Neuronal stem cell (in vitro differentiated cells): ENCODE results near the gene SCN5A.
A peak's percentile ranks its signal among the peaks of the same experiment; 100 is the strongest.

ENCODE experiments used
- DNase-seq: peaks from one replicate; pipeline ENCODE4 v3.0.0-alpha.2; 2013; ENCODE audit warnings: low spot score
- H2AFZ ChIP-seq: one replicate; pipeline ENCODE4 v1.6.1; 2013; ENCODE audit warnings: mild to moderate bottlenecking, low read length, inconsistent platforms
- H2AK5ac ChIP-seq: 2 replicates; pipeline ENCODE4 v1.6.1; 2013; ENCODE audit warnings: low read depth, mild to moderate bottlenecking, inconsistent platforms, low read length, moderate library complexity, mixed read lengths
- H2BK120ac ChIP-seq: 2 replicates; pipeline ENCODE4 v1.6.1; 2013; ENCODE audit warnings: low read depth, mild to moderate bottlenecking, inconsistent platforms, low read length, moderate library complexity, mixed read lengths
- H2BK12ac ChIP-seq: one replicate; pipeline ENCODE4 v1.6.1; 2013; ENCODE audit warnings: low read length, inconsistent platforms
- H2BK15ac ChIP-seq: 2 replicates; pipeline ENCODE4 v1.6.1; 2013; ENCODE audit warnings: mild to moderate bottlenecking, low read length, inconsistent platforms, mixed read lengths
- H2BK5ac ChIP-seq: one replicate; pipeline ENCODE4 v1.6.1; 2013; ENCODE audit warnings: inconsistent platforms, mild to moderate bottlenecking, low read length, moderate library complexity
- H3K14ac ChIP-seq: one replicate; pipeline ENCODE4 v1.6.1; 2013; ENCODE audit warnings: low read length, inconsistent platforms
- H3K18ac ChIP-seq: 2 replicates; pipeline ENCODE4 v1.6.1; 2013; ENCODE audit warnings: low read length, inconsistent platforms
- H3K23ac ChIP-seq: 2 replicates; pipeline ENCODE4 v1.6.1; 2013; ENCODE audit warnings: low read depth, mild to moderate bottlenecking, mixed read lengths, low read length, inconsistent platforms; ENCODE audit not compliant: poor library complexity
- H3K27ac ChIP-seq: replicated peaks from 3 replicates; pipeline ENCODE4 v1.5.1; 2013; ENCODE audit warnings: low read length, inconsistent platforms
- H3K27me3 ChIP-seq, 3 experiments: 2 replicates each; pipeline ENCODE4 v1.6.1; 2013; ENCODE audit warnings: low read length in 3 of 3, mild to moderate bottlenecking in 2 of 3, inconsistent platforms in 1 of 3, low read depth in 1 of 3, mixed read lengths in 1 of 3, moderate library complexity in 1 of 3; ENCODE audit not compliant: control insufficient read depth in 3 of 3, insufficient read depth in 3 of 3
- H3K36me3 ChIP-seq, 2 donors: replicated peaks in 1 of 2; 2 replicates each; pipeline ENCODE4 v1.6.1; 2013; ENCODE audit warnings: low read length in 2 of 2; ENCODE audit not compliant: control insufficient read depth in 2 of 2, insufficient read depth in 2 of 2
- H3K4ac ChIP-seq: 2 replicates; pipeline ENCODE4 v1.6.1; 2013; ENCODE audit warnings: inconsistent platforms, mild to moderate bottlenecking, low read length, moderate library complexity
- H3K4me1 ChIP-seq, 2 donors: 1 replicate in 1 of 2; 2 replicates in 1 of 2; pipeline ENCODE4 v1.6.1; 2013; ENCODE audit warnings: low read length in 2 of 2, low read depth in 1 of 2; ENCODE audit not compliant: control insufficient read depth in 2 of 2, insufficient read depth in 1 of 2
- H3K4me2 ChIP-seq: one replicate; pipeline ENCODE4 v1.6.1; 2013; ENCODE audit warnings: mild to moderate bottlenecking, low read length, inconsistent platforms; ENCODE audit not compliant: insufficient read depth, poor library complexity, severe bottlenecking
- H3K4me3 ChIP-seq, 2 donors: 2 replicates each; pipeline ENCODE4 v1.5.1; 2013; ENCODE audit warnings: low read length in 2 of 2, mild to moderate bottlenecking in 2 of 2, inconsistent platforms in 1 of 2, moderate library complexity in 1 of 2
- H3K79me1 ChIP-seq: one replicate; pipeline ENCODE4 v1.6.1; 2013; ENCODE audit warnings: low read depth, mild to moderate bottlenecking, inconsistent platforms, low read length, moderate library complexity
- H3K9ac ChIP-seq: one replicate; pipeline ENCODE4 v1.6.1; 2013; ENCODE audit warnings: mild to moderate bottlenecking, low read depth, low read length, inconsistent platforms; ENCODE audit not compliant: poor library complexity
- H3K9me3 ChIP-seq, 2 donors: replicated peaks in 1 of 2; 2 replicates each; pipeline versions ENCODE3 to v1.6.1; 2013; ENCODE audit warnings: low read length in 2 of 2, mild to moderate bottlenecking in 2 of 2, inconsistent platforms in 1 of 2, low read depth in 1 of 2, mixed read lengths in 1 of 2, moderate library complexity in 1 of 2; ENCODE audit not compliant: control insufficient read depth in 2 of 2, insufficient read depth in 1 of 2
- H4K8ac ChIP-seq: one replicate; pipeline ENCODE4 v1.6.1; 2013; ENCODE audit warnings: low read depth, mild to moderate bottlenecking, inconsistent platforms, low read length, moderate library complexity
- H4K91ac ChIP-seq: one replicate; pipeline ENCODE4 v1.6.1; 2013; ENCODE audit warnings: low read length, low read depth, mild to moderate bottlenecking, inconsistent platforms; ENCODE audit not compliant: poor library complexity
- WGBS, 2 donors: extraction: QIAGEN DNeasy Blood & Tissue Kit; methylation state at CpG; one replicate each; pipeline ENCODE4 v1.1.7; 2013; ENCODE audit warnings: missing lambda C conversion rate in 2 of 2, mixed read lengths in 1 of 2; ENCODE audit not compliant: insufficient read length in 2 of 2, insufficient replicate concordance in 1 of 2; ENCODE audit errors: extremely low coverage in 2 of 2; 5-methylcytosine and 5-hydroxymethylcytosine counted together

The SCN5A gene

GRCh38 chr3:38657369-38657768 lies 7.9 kb upstream of the SCN5A start:
- Histone ChIP-seq H3K14ac (no peak overlapping the region), H4K91ac (no peak overlapping the region), H3K9me3 (peaks cover 0 to 1% of the 10 kb centered on the region in 2 donors), H3K4me3 (no peak overlapping the region), H3K9ac (no peak overlapping the region), H2BK12ac (no peak overlapping the region), H2AK5ac (no peak overlapping the region), H2AFZ (no peak overlapping the region), H2BK15ac (no peak overlapping the region), H2BK120ac (no peak overlapping the region), H3K79me1 (no peaks in the 10 kb centered on the region), H3K27me3 (peaks cover 0 to 26% (median 0%) of the 10 kb centered on the region in 3 experiments), H3K36me3 (no peaks in the 10 kb centered on the region), H3K4ac (no peak overlapping the region), H3K27ac (no peak overlapping the region), H3K18ac (peak overlapping the region; percentile 67), H3K23ac (no peak overlapping the region), H3K4me1 (peaks cover 0 to 13% of the 10 kb centered on the region in 2 donors), H4K8ac (no peak overlapping the region), H2BK5ac (no peak overlapping the region), H3K4me2 (no peak overlapping the region)
- DNase-seq = no peak
- no CpG with 5 or more reads among the region's 5 CpGs for WGBS, 2 donors

- Histone ChIP-seq H3K23ac (no peak overlapping the region), H2BK15ac (no peak overlapping the region), H4K91ac (no peak overlapping the region), H3K27ac (no peak overlapping the region), H3K4ac (no peak overlapping the region), H3K4me1 (peaks cover 0 to 13% of the 10 kb centered on the region in 2 donors), H3K18ac (no peak overlapping the region), H3K27me3 (peaks cover 0 to 37% (median 8%) of the 10 kb centered on the region in 3 experiments), H3K9me3 (peaks cover 0 to 1% of the 10 kb centered on the region in 2 donors), H2BK12ac (no peak overlapping the region), H3K14ac (no peak overlapping the region), H2AFZ (no peak overlapping the region), H2BK5ac (no peak overlapping the region), H3K4me3 (no peak overlapping the region), H2BK120ac (no peak overlapping the region), H3K9ac (no peak overlapping the region), H4K8ac (no peak overlapping the region), H3K4me2 (no peak overlapping the region), H3K36me3 (no peaks in the 10 kb centered on the region), H2AK5ac (no peak overlapping the region), H3K79me1 (no peaks in the 10 kb centered on the region)
- WGBS, 2 donors = no CpG with 5 or more reads among the region's 7 CpGs
- no peak for DNase-seq
These were observed 6.3 kb upstream of the SCN5A start for GRCh38 chr3:38655708-38656300.

- no peak overlapping the region for H2BK120ac ChIP-seq
- no peak overlapping the region for H3K4me3 ChIP-seq
- H3K14ac ChIP-seq = no peak overlapping the region
- no peak overlapping the region for H2BK12ac ChIP-seq
- H4K91ac ChIP-seq = no peak overlapping the region
- no peak overlapping the region for H3K23ac ChIP-seq
- no peak overlapping the region for H2AFZ ChIP-seq
- H3K9me3 ChIP-seq = peaks cover 0 to 2% of the 10 kb centered on the region in 2 donors
- H3K27ac ChIP-seq = no peak overlapping the region
- H3K18ac ChIP-seq = no peak overlapping the region
- H3K36me3 ChIP-seq = no peaks in the 10 kb centered on the region
- H3K79me1 ChIP-seq = no peaks in the 10 kb centered on the region
- no peak overlapping the region for H3K4ac ChIP-seq
- peaks cover 2 to 16% of the 10 kb centered on the region in 2 donors for H3K4me1 ChIP-seq
- no peak overlapping the region for H3K4me2 ChIP-seq
- no CpG with 5 or more reads among the region's 7 CpGs for WGBS, 2 donors
- H4K8ac ChIP-seq = no peak overlapping the region
- peak overlapping the region; percentile 55 for H3K9ac ChIP-seq
- H2BK15ac ChIP-seq = no peak overlapping the region
- H3K27me3 ChIP-seq = peaks cover 0 to 46% (median 22%) of the 10 kb centered on the region in 3 experiments
- DNase-seq = no peak
- no peak overlapping the region for H2BK5ac ChIP-seq
- H2AK5ac ChIP-seq = no peak overlapping the region
These were observed 4.4 kb upstream of the SCN5A start for GRCh38 chr3:38653685-38654537.

- H4K91ac ChIP-seq = no peak overlapping the region
- H3K23ac ChIP-seq = no peak overlapping the region
- H2BK120ac ChIP-seq = no peak overlapping the region
- H2BK12ac ChIP-seq = no peak overlapping the region
- no peak overlapping the region for H3K18ac ChIP-seq
- H3K9me3 ChIP-seq = peaks cover 0 to 2% of the 10 kb centered on the region in 2 donors
- H2BK5ac ChIP-seq = no peak overlapping the region
- H3K27me3 ChIP-seq = peaks cover 0 to 47% (median 32%) of the 10 kb centered on the region in 3 experiments
- no peak overlapping the region for H2AFZ ChIP-seq
- no peak overlapping the region for H3K4me3 ChIP-seq
- no peak overlapping the region for H3K4me2 ChIP-seq
- H2AK5ac ChIP-seq = no peak overlapping the region
- no peak for DNase-seq
- H3K36me3 ChIP-seq = no peaks in the 10 kb centered on the region
- H2BK15ac ChIP-seq = no peak overlapping the region
- no CpG with 5 or more reads among the region's 1 CpG for WGBS, 2 donors
- H3K9ac ChIP-seq = no peak overlapping the region
- no peaks in the 10 kb centered on the region for H3K79me1 ChIP-seq
- H4K8ac ChIP-seq = no peak overlapping the region
- H3K14ac ChIP-seq = no peak overlapping the region
- peaks cover 2 to 12% of the 10 kb centered on the region in 2 donors for H3K4me1 ChIP-seq
- H3K27ac ChIP-seq = no peak overlapping the region
- no peak overlapping the region for H3K4ac ChIP-seq
These were observed 3.4 kb upstream of the SCN5A start for GRCh38 chr3:38652934-38653333.
